Mesenchymal stem cell (in vitro differentiated cells and primary cell): ENCODE results near the gene TECPR2.

ENCODE experiments used
- DNase-seq: peaks from one replicate; pipeline ENCODE4 v3.0.0-alpha.2; 2013
- H2AFZ ChIP-seq: one replicate; pipeline ENCODE4 v1.6.1; 2013; ENCODE audit warnings: low read depth, mild to moderate bottlenecking, control low read depth, inconsistent platforms, low read length, moderate library complexity
- H2AK5ac ChIP-seq: 2 replicates; pipeline ENCODE4 v1.6.1; 2013; ENCODE audit warnings: low read length, moderate library complexity, mild to moderate bottlenecking, inconsistent platforms; ENCODE audit not compliant: severe bottlenecking
- H2BK120ac ChIP-seq: one replicate; pipeline ENCODE4 v1.6.1; 2013; ENCODE audit warnings: low read depth, mild to moderate bottlenecking, inconsistent platforms, low read length, moderate library complexity
- H2BK12ac ChIP-seq, 2 experiments: one replicate each; pipeline ENCODE4 v1.6.1; 2013; ENCODE audit warnings: inconsistent platforms in 2 of 2, low read length in 2 of 2, mild to moderate bottlenecking in 2 of 2, moderate library complexity in 2 of 2, control low read depth in 1 of 2
- H2BK15ac ChIP-seq: one replicate; pipeline ENCODE4 v1.6.1; 2013; ENCODE audit warnings: mild to moderate bottlenecking, low read depth, inconsistent platforms; ENCODE audit not compliant: poor library complexity, severe bottlenecking
- H2BK5ac ChIP-seq: 2 replicates; pipeline ENCODE4 v1.6.1; 2013; ENCODE audit warnings: low read depth, mild to moderate bottlenecking, low read length, control low read depth, inconsistent platforms; ENCODE audit not compliant: poor library complexity, severe bottlenecking
- H3K14ac ChIP-seq, 2 experiments: one replicate each; pipeline ENCODE4 v1.6.1; 2013; ENCODE audit warnings: inconsistent platforms in 2 of 2, low read length in 2 of 2, control low read depth in 1 of 2, mild to moderate bottlenecking in 1 of 2, moderate library complexity in 1 of 2
- H3K18ac ChIP-seq, 2 experiments: one replicate each; pipeline ENCODE4 v1.6.1; 2013; ENCODE audit warnings: inconsistent platforms in 2 of 2, low read length in 2 of 2, control low read depth in 1 of 2, low read depth in 1 of 2, mild to moderate bottlenecking in 1 of 2
- H3K23ac ChIP-seq, 2 experiments: one replicate each; pipeline ENCODE4 v1.6.1; 2013; ENCODE audit warnings: inconsistent platforms in 2 of 2, low read length in 2 of 2, mild to moderate bottlenecking in 2 of 2, moderate library complexity in 2 of 2, control low read depth in 1 of 2
- H3K27ac ChIP-seq: 2 replicates; pipeline ENCODE4 v1.5.1; 2013; ENCODE audit warnings: mild to moderate bottlenecking, moderate library complexity, low read length, control low read depth, inconsistent platforms; ENCODE audit not compliant: poor library complexity, severe bottlenecking
- H3K27me3 ChIP-seq, 2 experiments: 2 replicates each; pipeline versions ENCODE4 v1.6.1 to v1.7.0; 2013; ENCODE audit warnings: low read length in 2 of 2, mild to moderate bottlenecking in 2 of 2, moderate library complexity in 2 of 2, control low read depth in 1 of 2, inconsistent platforms in 1 of 2; ENCODE audit not compliant: control insufficient read depth in 1 of 2, insufficient read depth in 1 of 2
- H3K36me3 ChIP-seq, 2 experiments: 2 replicates each; pipeline versions ENCODE4 v1.6.1 to v1.7.0; 2013; ENCODE audit warnings: low read length in 2 of 2, control low read depth in 1 of 2, inconsistent platforms in 1 of 2, low read depth in 1 of 2, mild to moderate bottlenecking in 1 of 2; ENCODE audit not compliant: insufficient read depth in 2 of 2, control insufficient read depth in 1 of 2
- H3K4ac ChIP-seq, 2 experiments: one replicate each; pipeline ENCODE4 v1.6.1; 2013; ENCODE audit warnings: inconsistent platforms in 2 of 2, low read length in 2 of 2, mild to moderate bottlenecking in 2 of 2, moderate library complexity in 2 of 2, control low read depth in 1 of 2, low read depth in 1 of 2
- H3K4me1 ChIP-seq: 2 replicates; pipeline ENCODE4 v1.6.1; 2013; ENCODE audit warnings: low read depth, low read length, control low read depth; ENCODE audit not compliant: control insufficient read depth, insufficient read depth
- H3K4me2 ChIP-seq: 2 replicates; pipeline ENCODE4 v1.6.1; 2013; ENCODE audit warnings: low read length, mild to moderate bottlenecking, inconsistent platforms; ENCODE audit not compliant: poor library complexity, severe bottlenecking
- H3K4me3 ChIP-seq, 2 experiments: 2 replicates each; pipeline versions ENCODE4 v1.5.1 to v1.7.0; 2013; ENCODE audit warnings: low read length in 2 of 2, mild to moderate bottlenecking in 2 of 2, control low read depth in 1 of 2, low read depth in 1 of 2; ENCODE audit not compliant: insufficient read depth in 1 of 2
- H3K79me1 ChIP-seq: replicated peaks from 2 replicates; pipeline ENCODE4 v1.6.1; 2013; ENCODE audit warnings: mild to moderate bottlenecking, control low read depth, low read length, inconsistent platforms; ENCODE audit not compliant: poor library complexity, severe bottlenecking
- H3K9ac ChIP-seq: 2 replicates; pipeline ENCODE4 v1.7.0; 2013; ENCODE audit warnings: mild to moderate bottlenecking, low read length, moderate library complexity
- H3K9me3 ChIP-seq: 2 replicates; pipeline ENCODE4 v1.7.0; 2013; ENCODE audit warnings: mild to moderate bottlenecking, low read length; ENCODE audit not compliant: control insufficient read depth
- H4K8ac ChIP-seq: one replicate; pipeline ENCODE4 v1.6.1; 2013; ENCODE audit warnings: inconsistent platforms, mild to moderate bottlenecking, low read length, moderate library complexity
- H4K91ac ChIP-seq: one replicate; pipeline ENCODE4 v1.6.1; 2013; ENCODE audit warnings: mild to moderate bottlenecking, low read length, inconsistent platforms
- WGBS: methylation state at CpG from one replicate; pipeline ENCODE4 v1.1.7; 2013; ENCODE audit warnings: mixed read lengths; 5-methylcytosine and 5-hydroxymethylcytosine counted together

Gene TECPR2

GRCh38 chr14:102499401-102500157 is 136.8 kb downstream of the TECPR2 start:
- Histone ChIP-seq H3K79me1 (no peaks in the 10 kb centered on the region), H3K36me3 (peaks cover 32 to 59% of the 10 kb centered on the region in 2 experiments), H3K18ac (no peak overlapping the region), H2BK5ac (no peak overlapping the region), H3K4ac (peak overlapping the region in 1 of 2 experiments; percentile 24), H2BK15ac (no peak overlapping the region), H3K23ac (no peak overlapping the region), H2AK5ac (no peak overlapping the region), H3K9ac (peak overlapping the region; percentile 84), H3K4me1 (peaks cover 12% of the 10 kb centered on the region), H3K4me2 (no peak overlapping the region), H2AFZ (no peak overlapping the region), H3K27me3 (no peaks in the 10 kb centered on the region), H2BK120ac (no peak overlapping the region), H3K9me3 (no peaks in the 10 kb centered on the region), H4K91ac (no peak overlapping the region), H3K4me3 (no peak overlapping the region), H4K8ac (no peak overlapping the region), H3K27ac (no peak overlapping the region), H3K14ac (no peak overlapping the region), H2BK12ac (no peak overlapping the region)
- no peak for DNase-seq
- WGBS, result 95% methylated on average over 23 of the region's 23 CpGs

- Histone ChIP-seq H3K4ac (peak overlapping the region in 1 of 2 experiments; percentile 24), H2BK5ac (no peak overlapping the region), H3K18ac (peak overlapping the region; percentile 46 to 56), H3K4me1 (peaks cover 14% of the 10 kb centered on the region), H3K27me3 (no peaks in the 10 kb centered on the region), H2AK5ac (no peak overlapping the region), H2BK12ac (peak overlapping the region; percentile 32 to 73), H3K36me3 (peaks cover 32 to 60% of the 10 kb centered on the region in 2 experiments), H2BK15ac (no peak overlapping the region), H3K9ac (peak overlapping the region; percentile 84), H4K91ac (peak overlapping the region; percentile 76), H3K27ac (no peak overlapping the region), H3K23ac (peak overlapping the region in 1 of 2 experiments; percentile 28), H2AFZ (no peak overlapping the region), H4K8ac (peak overlapping the region; percentile 61), H2BK120ac (no peak overlapping the region), H3K9me3 (no peaks in the 10 kb centered on the region), H3K14ac (no peak overlapping the region), H3K4me3 (no peak overlapping the region), H3K79me1 (no peaks in the 10 kb centered on the region), H3K4me2 (no peak overlapping the region)
- 81% methylated on average over 13 of the region's 14 CpGs for WGBS
- DNase-seq, result peak; percentile 73
Observed at GRCh38 chr14:102500158-102500662, 137.5 kb downstream of the TECPR2 start.

GRCh38 chr14:102500713-102501112 is 138.0 kb downstream of the TECPR2 start:
- WGBS, result 80% methylated on average over 3 of the region's 3 CpGs
- peak overlapping the region in 1 of 2 experiments; percentile 35 for H2BK12ac ChIP-seq
- H3K36me3 ChIP-seq, result peaks cover 32 to 62% of the 10 kb centered on the region in 2 experiments
- no peak overlapping the region for H2BK5ac ChIP-seq
- no peak overlapping the region for H2BK120ac ChIP-seq
- H3K79me1 ChIP-seq, result no peaks in the 10 kb centered on the region
- H3K4ac ChIP-seq, result no peak overlapping the region
- no peak overlapping the region for H4K91ac ChIP-seq
- H3K4me3 ChIP-seq, result no peak overlapping the region
- no peak overlapping the region for H3K4me2 ChIP-seq
- H2BK15ac ChIP-seq, result peak overlapping the region; percentile 60
- H2AFZ ChIP-seq, result no peak overlapping the region
- no peak overlapping the region for H3K14ac ChIP-seq
- peak overlapping the region; percentile 84 for H3K9ac ChIP-seq
- no peaks in the 10 kb centered on the region for H3K27me3 ChIP-seq
- H2AK5ac ChIP-seq, result no peak overlapping the region
- H3K27ac ChIP-seq, result no peak overlapping the region
- no peak overlapping the region for H3K18ac ChIP-seq
- H3K9me3 ChIP-seq, result no peaks in the 10 kb centered on the region
- no peak overlapping the region for H3K23ac ChIP-seq
- H3K4me1 ChIP-seq, result peaks cover 15% of the 10 kb centered on the region
- no peak for DNase-seq
- no peak overlapping the region for H4K8ac ChIP-seq

GRCh38 chr14:102501751-102502315 is 139.1 kb downstream of the TECPR2 start:
- H3K27ac ChIP-seq, result no peak overlapping the region
- no peak overlapping the region for H3K23ac ChIP-seq
- no peaks in the 10 kb centered on the region for H3K9me3 ChIP-seq
- H3K14ac ChIP-seq, result no peak overlapping the region
- H4K8ac ChIP-seq, result no peak overlapping the region
- no peak overlapping the region for H3K4ac ChIP-seq
- no peak overlapping the region for H3K18ac ChIP-seq
- no peak overlapping the region for H2BK15ac ChIP-seq
- DNase-seq, result no peak
- no peak overlapping the region for H3K4me2 ChIP-seq
- 95% methylated on average over 20 of the region's 20 CpGs for WGBS
- no peak overlapping the region for H2BK120ac ChIP-seq
- no peak overlapping the region for H2AFZ ChIP-seq
- H4K91ac ChIP-seq, result no peak overlapping the region
- no peak overlapping the region for H2BK5ac ChIP-seq
- no peak overlapping the region for H2AK5ac ChIP-seq
- no peak overlapping the region for H2BK12ac ChIP-seq
- peaks cover 31 to 62% of the 10 kb centered on the region in 2 experiments for H3K36me3 ChIP-seq
- no peaks in the 10 kb centered on the region for H3K27me3 ChIP-seq
- no peaks in the 10 kb centered on the region for H3K79me1 ChIP-seq
- peaks cover 16% of the 10 kb centered on the region for H3K4me1 ChIP-seq
- no peak overlapping the region for H3K4me3 ChIP-seq
- no peak overlapping the region for H3K9ac ChIP-seq
